ENCODE measurements around the gene AUTS2. TPM values are rescaled to one million over a fixed set of nuclear protein-coding genes. Genes with fewer than 3 reads are reported as not detected.

AUTS2 gene
- total and polyA plus RNA-seq, 2 experiments from 2014 or later = 32.0 to 91.0 TPM

DNA sequence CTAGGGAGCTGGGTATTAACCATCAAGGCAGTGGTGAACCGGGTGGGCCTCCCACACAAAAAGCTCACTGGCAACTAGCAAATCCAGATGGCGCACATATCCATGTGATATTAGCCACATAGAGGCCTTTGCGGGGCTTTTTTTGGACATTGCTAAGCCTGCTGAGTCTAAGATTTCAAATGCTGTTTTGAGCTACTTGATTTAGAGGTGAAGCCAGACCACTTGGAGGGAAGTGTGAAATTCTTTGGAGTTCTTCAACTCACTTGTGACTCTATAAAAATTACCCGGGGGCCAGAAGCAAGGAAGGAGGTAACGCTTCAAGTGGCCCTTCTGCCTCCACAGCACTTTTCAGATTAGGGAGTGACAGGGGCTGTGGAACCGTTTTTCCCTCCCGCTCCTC lies 913.9 kb downstream of the AUTS2 start:
- Mint-ChIP-seq H3K4me3 (no peak overlapping the region), H3K27me3 (ENCODE audit: insufficient read depth, low read depth, poor library complexity) (peaks cover 2% of the 10 kb centered on the region), H3K4me1 (peaks cover 3% of the 10 kb centered on the region; the same call in 1 of the 3 replicates), H3K36me3 (ENCODE audit: low read depth) (no peaks in the 10 kb centered on the region), H3K27ac (no peak overlapping the region), H3K9me3 (no peaks in the 10 kb centered on the region; the same call in 2 of the 3 replicates)
- TF ChIP-seq, protein P1, sequence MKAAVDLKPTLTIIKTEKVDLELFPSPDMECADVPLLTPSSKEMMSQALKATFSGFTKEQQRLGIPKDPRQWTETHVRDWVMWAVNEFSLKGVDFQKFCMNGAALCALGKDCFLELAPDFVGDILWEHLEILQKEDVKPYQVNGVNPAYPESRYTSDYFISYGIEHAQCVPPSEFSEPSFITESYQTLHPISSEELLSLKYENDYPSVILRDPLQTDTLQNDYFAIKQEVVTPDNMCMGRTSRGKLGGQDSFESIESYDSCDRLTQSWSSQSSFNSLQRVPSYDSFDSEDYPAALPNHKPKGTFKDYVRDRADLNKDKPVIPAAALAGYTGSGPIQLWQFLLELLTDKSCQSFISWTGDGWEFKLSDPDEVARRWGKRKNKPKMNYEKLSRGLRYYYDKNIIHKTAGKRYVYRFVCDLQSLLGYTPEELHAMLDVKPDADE (IDR thresholded peaks at IDR 0.05) = no peak
- no peak for TF ChIP-seq POLR2AphosphoS5 (IDR thresholded peaks at IDR 0.05; ENCODE audit: low read depth)
- no peak for TF ChIP-seq STAT1 (IDR thresholded peaks at IDR 0.05; ENCODE audit: unreplicated experiment)
- TF ChIP-seq ZNF114 (CRISPR knock-in tag; IDR thresholded peaks at IDR 0.05) = no peak
- Histone ChIP-seq H2AFZ (no peak overlapping the region; the same call in 1 of the 2 replicates), H3K4me1 (ENCODE audit: insufficient read depth) (no peaks in the 10 kb centered on the region), H3K27ac (ENCODE audit: low read depth) (no peak overlapping the region), H3K79me2 (replicated peaks; ENCODE audit: insufficient read depth) (no peaks in the 10 kb centered on the region), H3K4me3 (no peak overlapping the region), H3K9me2 (ENCODE audit: insufficient read depth) (no peaks in the 10 kb centered on the region), H3K36me3 (ENCODE audit: insufficient read depth) (no peaks in the 10 kb centered on the region), H4K20me1 (replicated peaks; ENCODE audit: insufficient read depth) (no peaks in the 10 kb centered on the region), H3K4me2 (no peak overlapping the region), H3F3A (replicated peaks; ENCODE audit: low read depth) (no peaks in the 10 kb centered on the region), H3K27me3 (ENCODE audit: insufficient read depth) (no peaks in the 10 kb centered on the region)
- ATAC-seq (no peak), DNase-seq (ENCODE audit: low spot score) (no peak)

DNA sequence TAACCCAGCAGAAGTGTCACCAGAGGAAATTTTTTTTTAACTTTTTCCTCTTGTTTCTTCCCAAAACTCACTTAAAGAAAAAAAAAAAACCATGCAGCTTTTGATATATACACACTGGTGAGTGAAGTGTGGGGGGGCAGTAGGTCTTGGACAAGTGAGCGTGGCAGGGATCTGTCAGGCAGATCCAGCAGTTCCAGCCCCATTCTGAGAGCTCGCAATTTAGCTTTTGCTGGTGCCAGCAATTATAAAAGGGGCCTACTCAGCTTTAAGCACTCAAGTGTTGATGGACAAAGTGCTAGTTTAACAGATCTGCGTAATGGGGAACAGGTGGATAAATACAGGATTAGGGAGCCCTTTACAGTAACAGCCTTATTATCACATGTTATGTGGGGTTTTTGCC lies 914.5 kb downstream of the AUTS2 start:
- H3K27ac ChIP-seq (ENCODE audit: low read depth) = no peak overlapping the region
- DNase-seq (ENCODE audit: low spot score) = no peak
- H3K4me3 Mint-ChIP-seq = no peak overlapping the region
- no peaks in the 10 kb centered on the region for H3F3A ChIP-seq (replicated peaks; ENCODE audit: low read depth)
- no peak overlapping the region; the same call in 1 of the 2 replicates for H2AFZ ChIP-seq
- TF ChIP-seq STAT1 (IDR thresholded peaks at IDR 0.05; ENCODE audit: unreplicated experiment) = no peak
- TF ChIP-seq POLR2AphosphoS5 (IDR thresholded peaks at IDR 0.05; ENCODE audit: low read depth) = no peak
- no peak for TF ChIP-seq JUNB (IDR thresholded peaks at IDR 0.05; ENCODE audit: unreplicated experiment)
- TF ChIP-seq, protein P2, sequence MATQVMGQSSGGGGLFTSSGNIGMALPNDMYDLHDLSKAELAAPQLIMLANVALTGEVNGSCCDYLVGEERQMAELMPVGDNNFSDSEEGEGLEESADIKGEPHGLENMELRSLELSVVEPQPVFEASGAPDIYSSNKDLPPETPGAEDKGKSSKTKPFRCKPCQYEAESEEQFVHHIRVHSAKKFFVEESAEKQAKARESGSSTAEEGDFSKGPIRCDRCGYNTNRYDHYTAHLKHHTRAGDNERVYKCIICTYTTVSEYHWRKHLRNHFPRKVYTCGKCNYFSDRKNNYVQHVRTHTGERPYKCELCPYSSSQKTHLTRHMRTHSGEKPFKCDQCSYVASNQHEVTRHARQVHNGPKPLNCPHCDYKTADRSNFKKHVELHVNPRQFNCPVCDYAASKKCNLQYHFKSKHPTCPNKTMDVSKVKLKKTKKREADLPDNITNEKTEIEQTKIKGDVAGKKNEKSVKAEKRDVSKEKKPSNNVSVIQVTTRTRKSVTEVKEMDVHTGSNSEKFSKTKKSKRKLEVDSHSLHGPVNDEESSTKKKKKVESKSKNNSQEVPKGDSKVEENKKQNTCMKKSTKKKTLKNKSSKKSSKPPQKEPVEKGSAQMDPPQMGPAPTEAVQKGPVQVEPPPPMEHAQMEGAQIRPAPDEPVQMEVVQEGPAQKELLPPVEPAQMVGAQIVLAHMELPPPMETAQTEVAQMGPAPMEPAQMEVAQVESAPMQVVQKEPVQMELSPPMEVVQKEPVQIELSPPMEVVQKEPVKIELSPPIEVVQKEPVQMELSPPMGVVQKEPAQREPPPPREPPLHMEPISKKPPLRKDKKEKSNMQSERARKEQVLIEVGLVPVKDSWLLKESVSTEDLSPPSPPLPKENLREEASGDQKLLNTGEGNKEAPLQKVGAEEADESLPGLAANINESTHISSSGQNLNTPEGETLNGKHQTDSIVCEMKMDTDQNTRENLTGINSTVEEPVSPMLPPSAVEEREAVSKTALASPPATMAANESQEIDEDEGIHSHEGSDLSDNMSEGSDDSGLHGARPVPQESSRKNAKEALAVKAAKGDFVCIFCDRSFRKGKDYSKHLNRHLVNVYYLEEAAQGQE (IDR thresholded peaks at IDR 0.05; ENCODE audit: unreplicated experiment) = no peak
- no peak for TF ChIP-seq EZH2phosphoT487 (IDR thresholded peaks at IDR 0.05; ENCODE audit: unreplicated experiment)
- no peak for TF ChIP-seq ZNF331 (CRISPR knock-in tag; IDR thresholded peaks at IDR 0.05; ENCODE audit: low read depth)
- TF ChIP-seq, protein P3, sequence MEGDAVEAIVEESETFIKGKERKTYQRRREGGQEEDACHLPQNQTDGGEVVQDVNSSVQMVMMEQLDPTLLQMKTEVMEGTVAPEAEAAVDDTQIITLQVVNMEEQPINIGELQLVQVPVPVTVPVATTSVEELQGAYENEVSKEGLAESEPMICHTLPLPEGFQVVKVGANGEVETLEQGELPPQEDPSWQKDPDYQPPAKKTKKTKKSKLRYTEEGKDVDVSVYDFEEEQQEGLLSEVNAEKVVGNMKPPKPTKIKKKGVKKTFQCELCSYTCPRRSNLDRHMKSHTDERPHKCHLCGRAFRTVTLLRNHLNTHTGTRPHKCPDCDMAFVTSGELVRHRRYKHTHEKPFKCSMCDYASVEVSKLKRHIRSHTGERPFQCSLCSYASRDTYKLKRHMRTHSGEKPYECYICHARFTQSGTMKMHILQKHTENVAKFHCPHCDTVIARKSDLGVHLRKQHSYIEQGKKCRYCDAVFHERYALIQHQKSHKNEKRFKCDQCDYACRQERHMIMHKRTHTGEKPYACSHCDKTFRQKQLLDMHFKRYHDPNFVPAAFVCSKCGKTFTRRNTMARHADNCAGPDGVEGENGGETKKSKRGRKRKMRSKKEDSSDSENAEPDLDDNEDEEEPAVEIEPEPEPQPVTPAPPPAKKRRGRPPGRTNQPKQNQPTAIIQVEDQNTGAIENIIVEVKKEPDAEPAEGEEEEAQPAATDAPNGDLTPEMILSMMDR (conservative IDR thresholded peaks at IDR 0.05; ENCODE audit: low read depth in 2 of 2) = no peak
- TF ChIP-seq NANOG (IDR thresholded peaks at IDR 0.05; ENCODE audit: borderline replicate concordance) = no peak
- no peak overlapping the region for H3K4me2 ChIP-seq
- H3K4me1 Mint-ChIP-seq = peaks cover 3% of the 10 kb centered on the region; the same call in 1 of the 3 replicates
- no peaks in the 10 kb centered on the region; the same call in 2 of the 3 replicates for H3K9me3 Mint-ChIP-seq
- no peaks in the 10 kb centered on the region for H3K27me3 ChIP-seq (ENCODE audit: insufficient read depth)
- no peaks in the 10 kb centered on the region for H3K36me3 ChIP-seq (ENCODE audit: insufficient read depth)
- no peaks in the 10 kb centered on the region for H3K36me3 Mint-ChIP-seq (ENCODE audit: low read depth)
- H3K27ac Mint-ChIP-seq = no peak overlapping the region
- peaks cover 2% of the 10 kb centered on the region for H3K27me3 Mint-ChIP-seq (ENCODE audit: insufficient read depth, low read depth, poor library complexity)
- H3K79me2 ChIP-seq (replicated peaks; ENCODE audit: insufficient read depth) = no peaks in the 10 kb centered on the region
- no peaks in the 10 kb centered on the region for H3K9me2 ChIP-seq (ENCODE audit: insufficient read depth)
- H3K4me3 ChIP-seq = no peak overlapping the region
- no peak for ATAC-seq
- H4K20me1 ChIP-seq (replicated peaks; ENCODE audit: insufficient read depth) = no peaks in the 10 kb centered on the region
- no peaks in the 10 kb centered on the region for H3K4me1 ChIP-seq (ENCODE audit: insufficient read depth)

Measured in GM23338 (cell line).